GM19035 (cell line): ENCODE results near the gene TDRD12.
"Not testable (repeated sequence)": the region's sequence is repeated elsewhere in the genome, so short reads cannot be mapped to it uniquely, and the experiment has no call there.

Source experiments
- ATAC-seq: cut with Tn5 transposase; IDR thresholded peaks from one replicate; pipeline ENCODE4 v1.9.1; 2021; ENCODE audit not compliant: unreplicated experiment

Gene TDRD12

GRCh38 chr19:32830231-32831014, 110.9 kb downstream of the TDRD12 start:
- ATAC-seq: no peak

- no peak for ATAC-seq
Measured at GRCh38 chr19:32831611-32832010, 112.0 kb downstream of the TDRD12 start.

GRCh38 chr19:32832094-32832493, 112.5 kb downstream of the TDRD12 start:
- not testable (repeated sequence) for ATAC-seq

- ATAC-seq: not testable (repeated sequence)
Measured at GRCh38 chr19:32832825-32833224, 113.3 kb downstream of the TDRD12 start.

- not testable (repeated sequence) for ATAC-seq
Measured at GRCh38 chr19:32833388-32833787, 113.8 kb downstream of the TDRD12 start.

- ATAC-seq: no peak
Measured at GRCh38 chr19:32837531-32837930, 118.0 kb downstream of the TDRD12 start.

- ATAC-seq: no peak
Measured at GRCh38 chr19:32842061-32842460, 122.5 kb downstream of the TDRD12 start.

- no peak for ATAC-seq
Measured at GRCh38 chr19:32843716-32844245, 124.2 kb downstream of the TDRD12 start.

GRCh38 chr19:32848035-32848434, 128.5 kb downstream of the TDRD12 start:
- ATAC-seq: not testable (repeated sequence)

GRCh38 chr19:32852216-32852615, 132.6 kb downstream of the TDRD12 start:
- ATAC-seq: no peak

- not testable (repeated sequence) for ATAC-seq
Measured at GRCh38 chr19:32856818-32857217, 137.3 kb downstream of the TDRD12 start.

GRCh38 chr19:32857584-32857983, 138.0 kb downstream of the TDRD12 start:
- no peak for ATAC-seq

GRCh38 chr19:32858155-32858554, 138.6 kb downstream of the TDRD12 start:
- ATAC-seq: no peak

- ATAC-seq: no peak
Measured at GRCh38 chr19:32858559-32858958, 139.0 kb downstream of the TDRD12 start.

- no peak for ATAC-seq
Measured at GRCh38 chr19:32859591-32859990, 140.0 kb downstream of the TDRD12 start.

- no peak for ATAC-seq
Measured at GRCh38 chr19:32861596-32861995, 142.0 kb downstream of the TDRD12 start.

- ATAC-seq: no peak
Measured at GRCh38 chr19:32862173-32862572, 142.6 kb downstream of the TDRD12 start.

- ATAC-seq: no peak
Measured at GRCh38 chr19:32862741-32863140, 143.2 kb downstream of the TDRD12 start.

- ATAC-seq: no peak
Measured at GRCh38 chr19:32863301-32863700, 143.7 kb downstream of the TDRD12 start.

GRCh38 chr19:32863841-32864240, 144.3 kb downstream of the TDRD12 start:
- no peak for ATAC-seq

GRCh38 chr19:32864318-32865007, 144.9 kb downstream of the TDRD12 start:
- ATAC-seq: no peak

- ATAC-seq: no peak
Measured at GRCh38 chr19:32865326-32865725, 145.8 kb downstream of the TDRD12 start.
